ENCODE results near the gene ARMC7.

Gene ARMC7

GRCh38 chr17:75082683-75083082 is 27.1 kb upstream of the ARMC7 start:
- H3K36me3 ChIP-seq (ENCODE audit: control insufficient read depth in 1 of 2, insufficient read depth in 2 of 2, low read depth in 1 of 2, low read length in 2 of 2): peaks cover 0 to 2% of the 10 kb centered on the region in 2 experiments
- H3K9me3 ChIP-seq (ENCODE audit: control insufficient read depth, low read length): no peaks in the 10 kb centered on the region
- H3K27ac ChIP-seq (ENCODE audit: low read length, poor library complexity, severe bottlenecking): no peak overlapping the region
- H3K9ac ChIP-seq (ENCODE audit: low read length): no peak overlapping the region
- DNase-seq: no peak
- H4K91ac ChIP-seq (ENCODE audit: low read length): peak overlapping the region; percentile 3
- peaks cover 2% of the 10 kb centered on the region for H3K79me1 ChIP-seq (replicated peaks; ENCODE audit: low read length, poor library complexity, severe bottlenecking)
- no peak overlapping the region for H2BK15ac ChIP-seq (ENCODE audit: low read depth, poor library complexity, severe bottlenecking)
- H3K4me1 ChIP-seq (ENCODE audit: control insufficient read depth, insufficient read depth, low read depth, low read length): peaks cover 44% of the 10 kb centered on the region
- 88% methylated on average over 6 of the region's 6 CpGs for WGBS
- H3K4ac ChIP-seq (ENCODE audit: low read depth in 1 of 2, low read length in 2 of 2): peak overlapping the region in 1 of 2 experiments; percentile 32
- peak overlapping the region; percentile 29 for H4K8ac ChIP-seq (ENCODE audit: low read length)
- H2AFZ ChIP-seq (ENCODE audit: low read depth, low read length): no peak overlapping the region
- H2BK120ac ChIP-seq (ENCODE audit: low read depth, low read length): no peak overlapping the region
- H2AK5ac ChIP-seq (ENCODE audit: low read length, severe bottlenecking): peak overlapping the region; percentile 92
- no peaks in the 10 kb centered on the region for H3K27me3 ChIP-seq (ENCODE audit: control insufficient read depth in 1 of 2, insufficient read depth in 1 of 2, low read length in 2 of 2)
- H2BK12ac ChIP-seq (ENCODE audit: low read length in 2 of 2): peak overlapping the region; percentile 69 to 70
- no peak overlapping the region for H2BK5ac ChIP-seq (ENCODE audit: low read depth, low read length, poor library complexity, severe bottlenecking)
- H3K23ac ChIP-seq (ENCODE audit: low read length in 2 of 2): no peak overlapping the region
- no peak overlapping the region for H3K4me3 ChIP-seq (ENCODE audit: insufficient read depth in 1 of 2, low read depth in 1 of 2, low read length in 2 of 2)
- H3K14ac ChIP-seq (ENCODE audit: low read length in 2 of 2): no peak overlapping the region
- no peak overlapping the region for H3K4me2 ChIP-seq (ENCODE audit: low read length, poor library complexity, severe bottlenecking)
- H3K18ac ChIP-seq (ENCODE audit: low read depth in 1 of 2, low read length in 2 of 2): peak overlapping the region in 1 of 2 experiments; percentile 61

DNA sequence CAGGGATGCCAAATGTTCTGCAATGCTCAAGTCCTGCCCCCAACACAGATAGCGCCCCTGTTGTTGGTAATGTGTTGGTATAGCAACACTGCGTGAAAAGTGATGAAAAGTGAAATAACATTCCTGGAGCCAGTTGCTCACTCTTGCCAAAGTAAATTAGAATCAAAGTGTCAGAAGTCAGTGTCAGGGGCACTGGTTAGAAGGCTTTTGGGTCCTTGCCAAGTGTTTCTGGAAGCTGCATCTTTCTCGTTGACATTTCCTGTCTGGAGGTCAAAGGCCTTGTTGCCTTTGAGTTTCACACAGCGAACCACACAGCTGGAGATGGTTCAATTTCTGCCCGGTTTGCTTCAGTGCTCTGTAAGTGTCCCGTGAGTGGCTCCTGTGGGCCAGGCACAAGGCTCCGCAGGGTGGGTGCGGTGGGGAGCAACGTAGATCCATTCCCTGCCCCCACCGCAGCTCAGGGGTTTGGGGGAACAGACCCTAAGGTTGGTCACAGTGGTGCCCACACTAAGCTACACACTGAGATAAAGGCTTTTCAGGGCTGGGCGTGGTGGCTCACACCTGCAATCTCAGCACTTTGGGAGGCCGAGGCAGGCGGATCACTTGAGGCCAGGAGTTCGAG is 25.6 kb upstream of the ARMC7 start:
- H3K79me1 ChIP-seq (replicated peaks; ENCODE audit: low read length, poor library complexity, severe bottlenecking): no peaks in the 10 kb centered on the region
- no peak overlapping the region for H3K4me3 ChIP-seq (ENCODE audit: insufficient read depth in 1 of 2, low read depth in 1 of 2, low read length in 2 of 2)
- H3K14ac ChIP-seq (ENCODE audit: low read length in 2 of 2): peak overlapping the region in 1 of 2 experiments; percentile 44
- peak overlapping the region in 1 of 2 experiments; percentile 80 for H3K23ac ChIP-seq (ENCODE audit: low read length in 2 of 2)
- DNase-seq: peak; percentile 72
- H2BK15ac ChIP-seq (ENCODE audit: low read depth, poor library complexity, severe bottlenecking): peak overlapping the region; percentile 60
- H3K27ac ChIP-seq (ENCODE audit: low read length, poor library complexity, severe bottlenecking): peak overlapping the region; percentile 86
- H3K4me2 ChIP-seq (ENCODE audit: low read length, poor library complexity, severe bottlenecking): peak overlapping the region; percentile 34
- H2BK5ac ChIP-seq (ENCODE audit: low read depth, low read length, poor library complexity, severe bottlenecking): peak overlapping the region; percentile 33
- H4K91ac ChIP-seq (ENCODE audit: low read length): peak overlapping the region; percentile 92
- peak overlapping the region; percentile 37 to 91 for H3K18ac ChIP-seq (ENCODE audit: low read depth in 1 of 2, low read length in 2 of 2)
- peak overlapping the region; percentile 80 for H2AK5ac ChIP-seq (ENCODE audit: low read length, severe bottlenecking)
- H3K9ac ChIP-seq (ENCODE audit: low read length): no peak overlapping the region
- 39% methylated on average over 14 of the region's 14 CpGs for WGBS
- H3K9me3 ChIP-seq (ENCODE audit: control insufficient read depth, low read length): no peaks in the 10 kb centered on the region
- no peaks in the 10 kb centered on the region for H3K27me3 ChIP-seq (ENCODE audit: control insufficient read depth in 1 of 2, insufficient read depth in 1 of 2, low read length in 2 of 2)
- H2BK120ac ChIP-seq (ENCODE audit: low read depth, low read length): peak overlapping the region; percentile 27
- H4K8ac ChIP-seq (ENCODE audit: low read length): peak overlapping the region; percentile 92
- H2BK12ac ChIP-seq (ENCODE audit: low read length in 2 of 2): peak overlapping the region; percentile 85 to 92
- peak overlapping the region; percentile 43 for H2AFZ ChIP-seq (ENCODE audit: low read depth, low read length)
- peak overlapping the region in 1 of 2 experiments; percentile 84 for H3K4ac ChIP-seq (ENCODE audit: low read depth in 1 of 2, low read length in 2 of 2)
- H3K4me1 ChIP-seq (ENCODE audit: control insufficient read depth, insufficient read depth, low read depth, low read length): peaks cover 46% of the 10 kb centered on the region
- H3K36me3 ChIP-seq (ENCODE audit: control insufficient read depth in 1 of 2, insufficient read depth in 2 of 2, low read depth in 1 of 2, low read length in 2 of 2): no peaks in the 10 kb centered on the region

- Histone ChIP-seq H3K14ac (ENCODE audit: low read length in 2 of 2) (peak overlapping the region in 1 of 2 experiments; percentile 64), H3K27ac (ENCODE audit: low read length, poor library complexity, severe bottlenecking) (no peak overlapping the region), H3K36me3 (ENCODE audit: control insufficient read depth in 1 of 2, insufficient read depth in 2 of 2, low read depth in 1 of 2, low read length in 2 of 2) (no peaks in the 10 kb centered on the region), H3K79me1 (replicated peaks; ENCODE audit: low read length, poor library complexity, severe bottlenecking) (peaks cover 7% of the 10 kb centered on the region), H3K18ac (ENCODE audit: low read depth in 1 of 2, low read length in 2 of 2) (peak overlapping the region; percentile 74 to 94), H2BK12ac (ENCODE audit: low read length in 2 of 2) (peak overlapping the region; percentile 80 to 98), H3K4me2 (ENCODE audit: low read length, poor library complexity, severe bottlenecking) (no peak overlapping the region), H2AK5ac (ENCODE audit: low read length, severe bottlenecking) (peak overlapping the region; percentile 87), H2BK120ac (ENCODE audit: low read depth, low read length) (peak overlapping the region; percentile 90), H3K4ac (ENCODE audit: low read depth in 1 of 2, low read length in 2 of 2) (peak overlapping the region; percentile 71 to 94), H3K23ac (ENCODE audit: low read length in 2 of 2) (peak overlapping the region in 1 of 2 experiments; percentile 63), H4K8ac (ENCODE audit: low read length) (peak overlapping the region; percentile 100), H2BK15ac (ENCODE audit: low read depth, poor library complexity, severe bottlenecking) (peak overlapping the region; percentile 26), H2BK5ac (ENCODE audit: low read depth, low read length, poor library complexity, severe bottlenecking) (no peak overlapping the region), H3K4me3 (ENCODE audit: insufficient read depth in 1 of 2, low read depth in 1 of 2, low read length in 2 of 2) (peak overlapping the region in 1 of 2 experiments; percentile 74), H3K9me3 (ENCODE audit: control insufficient read depth, low read length) (no peaks in the 10 kb centered on the region), H3K27me3 (ENCODE audit: control insufficient read depth in 1 of 2, insufficient read depth in 1 of 2, low read length in 2 of 2) (no peaks in the 10 kb centered on the region), H3K4me1 (ENCODE audit: control insufficient read depth, insufficient read depth, low read depth, low read length) (peaks cover 55% of the 10 kb centered on the region), H4K91ac (ENCODE audit: low read length) (peak overlapping the region; percentile 90), H2AFZ (ENCODE audit: low read depth, low read length) (no peak overlapping the region), H3K9ac (ENCODE audit: low read length) (no peak overlapping the region)
- 81% methylated on average over 15 of the region's 15 CpGs for WGBS
- no peak for DNase-seq
Measured at GRCh38 chr17:75086496-75087181, 23.1 kb upstream of the ARMC7 start.

DNA sequence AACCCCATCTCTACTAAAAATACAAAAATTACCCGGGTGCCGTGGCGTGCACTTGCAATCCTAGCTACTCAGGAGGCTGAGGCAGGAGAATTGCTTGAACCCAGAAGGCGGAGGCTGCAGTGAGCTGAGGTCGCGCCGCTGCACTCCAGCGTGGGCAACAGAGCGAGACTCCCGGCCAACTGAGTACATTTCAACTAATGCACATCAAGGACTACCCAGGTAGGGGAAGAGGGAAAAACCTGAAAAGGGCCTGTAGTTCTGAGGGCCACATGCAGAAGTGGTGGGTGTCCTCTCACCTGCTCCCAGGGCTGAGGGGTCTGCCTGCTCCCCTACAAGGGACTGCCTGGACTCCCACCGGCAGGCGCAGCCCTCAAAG is 22.6 kb upstream of the ARMC7 start:
- no peak for DNase-seq
- peak overlapping the region; percentile 100 for H4K8ac ChIP-seq (ENCODE audit: low read length)
- peaks cover 56% of the 10 kb centered on the region for H3K4me1 ChIP-seq (ENCODE audit: control insufficient read depth, insufficient read depth, low read depth, low read length)
- peak overlapping the region; percentile 21 for H2AFZ ChIP-seq (ENCODE audit: low read depth, low read length)
- peak overlapping the region; percentile 95 to 99 for H2BK12ac ChIP-seq (ENCODE audit: low read length in 2 of 2)
- H3K18ac ChIP-seq (ENCODE audit: low read depth in 1 of 2, low read length in 2 of 2): peak overlapping the region; percentile 95 to 99
- peak overlapping the region; percentile 91 for H2BK120ac ChIP-seq (ENCODE audit: low read depth, low read length)
- H4K91ac ChIP-seq (ENCODE audit: low read length): peak overlapping the region; percentile 99
- peak overlapping the region; percentile 91 for H2AK5ac ChIP-seq (ENCODE audit: low read length, severe bottlenecking)
- H3K79me1 ChIP-seq (replicated peaks; ENCODE audit: low read length, poor library complexity, severe bottlenecking): peaks cover 7% of the 10 kb centered on the region
- H3K9me3 ChIP-seq (ENCODE audit: control insufficient read depth, low read length): no peaks in the 10 kb centered on the region
- H3K4me2 ChIP-seq (ENCODE audit: low read length, poor library complexity, severe bottlenecking): peak overlapping the region; percentile 66
- peak overlapping the region; percentile 25 to 86 for H3K14ac ChIP-seq (ENCODE audit: low read length in 2 of 2)
- peak overlapping the region; percentile 68 for H2BK5ac ChIP-seq (ENCODE audit: low read depth, low read length, poor library complexity, severe bottlenecking)
- peak overlapping the region; percentile 23 to 74 for H3K4me3 ChIP-seq (ENCODE audit: insufficient read depth in 1 of 2, low read depth in 1 of 2, low read length in 2 of 2)
- peak overlapping the region; percentile 82 for H3K9ac ChIP-seq (ENCODE audit: low read length)
- H3K4ac ChIP-seq (ENCODE audit: low read depth in 1 of 2, low read length in 2 of 2): peak overlapping the region; percentile 94 to 97
- no peaks in the 10 kb centered on the region for H3K36me3 ChIP-seq (ENCODE audit: control insufficient read depth in 1 of 2, insufficient read depth in 2 of 2, low read depth in 1 of 2, low read length in 2 of 2)
- peak overlapping the region; percentile 97 for H3K27ac ChIP-seq (ENCODE audit: low read length, poor library complexity, severe bottlenecking)
- WGBS: 54% methylated on average over 9 of the region's 12 CpGs
- H2BK15ac ChIP-seq (ENCODE audit: low read depth, poor library complexity, severe bottlenecking): peak overlapping the region; percentile 74
- no peaks in the 10 kb centered on the region for H3K27me3 ChIP-seq (ENCODE audit: control insufficient read depth in 1 of 2, insufficient read depth in 1 of 2, low read length in 2 of 2)
- peak overlapping the region in 1 of 2 experiments; percentile 84 for H3K23ac ChIP-seq (ENCODE audit: low read length in 2 of 2)
